Measurements from ENCODE around the gene KCNQ1. TPM values are rescaled to one million over a fixed set of nuclear protein-coding genes. Genes with fewer than 3 reads are reported as not detected.

KCNQ1 gene
- total RNA-seq, 1 experiment from 2014 or later: not detected

DNA sequence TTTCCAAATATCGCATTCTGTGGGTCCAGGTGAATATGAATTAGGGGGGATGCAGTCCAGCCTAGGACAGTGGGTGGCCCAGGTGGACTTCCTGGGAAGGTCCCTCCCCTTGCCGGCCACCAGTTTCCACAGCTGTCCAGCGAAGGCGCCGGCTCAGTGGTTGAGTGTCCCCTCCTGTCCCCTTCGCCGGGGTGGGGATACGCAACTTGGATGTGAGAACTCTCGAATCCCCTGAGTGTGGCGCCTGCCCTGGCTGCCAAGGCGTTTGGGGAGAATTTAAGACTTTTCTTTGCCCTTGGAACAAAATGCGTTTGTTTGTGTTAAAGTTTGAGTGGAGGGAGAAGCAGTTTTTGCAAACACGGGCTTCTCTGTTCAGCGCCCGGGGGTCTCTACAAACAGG lies 131.3 kb downstream of the KCNQ1 start:
- no peak for DNase-seq
- no peaks in the 10 kb centered on the region for H3K79me2 ChIP-seq (ENCODE audit: low read depth)
- H3F3A ChIP-seq (ENCODE audit: insufficient read depth, low read depth): no peaks in the 10 kb centered on the region
- H3K4me2 ChIP-seq: no peak overlapping the region
- H3K27ac ChIP-seq: no peak overlapping the region
- no peaks in the 10 kb centered on the region for H3K4me1 ChIP-seq (replicated peaks; ENCODE audit: insufficient read depth)
- TF ChIP-seq EZH2 (IDR thresholded peaks at IDR 0.05; ENCODE audit: low read depth): no peak
- TF ChIP-seq, protein P1, sequence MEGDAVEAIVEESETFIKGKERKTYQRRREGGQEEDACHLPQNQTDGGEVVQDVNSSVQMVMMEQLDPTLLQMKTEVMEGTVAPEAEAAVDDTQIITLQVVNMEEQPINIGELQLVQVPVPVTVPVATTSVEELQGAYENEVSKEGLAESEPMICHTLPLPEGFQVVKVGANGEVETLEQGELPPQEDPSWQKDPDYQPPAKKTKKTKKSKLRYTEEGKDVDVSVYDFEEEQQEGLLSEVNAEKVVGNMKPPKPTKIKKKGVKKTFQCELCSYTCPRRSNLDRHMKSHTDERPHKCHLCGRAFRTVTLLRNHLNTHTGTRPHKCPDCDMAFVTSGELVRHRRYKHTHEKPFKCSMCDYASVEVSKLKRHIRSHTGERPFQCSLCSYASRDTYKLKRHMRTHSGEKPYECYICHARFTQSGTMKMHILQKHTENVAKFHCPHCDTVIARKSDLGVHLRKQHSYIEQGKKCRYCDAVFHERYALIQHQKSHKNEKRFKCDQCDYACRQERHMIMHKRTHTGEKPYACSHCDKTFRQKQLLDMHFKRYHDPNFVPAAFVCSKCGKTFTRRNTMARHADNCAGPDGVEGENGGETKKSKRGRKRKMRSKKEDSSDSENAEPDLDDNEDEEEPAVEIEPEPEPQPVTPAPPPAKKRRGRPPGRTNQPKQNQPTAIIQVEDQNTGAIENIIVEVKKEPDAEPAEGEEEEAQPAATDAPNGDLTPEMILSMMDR (conservative IDR thresholded peaks at IDR 0.05): no peak
- no peaks in the 10 kb centered on the region for H3K9me2 ChIP-seq (ENCODE audit: insufficient read depth)
- BruUV-seq (replicated peaks): no TSS peak
- intact Hi-C loops (cut with micrococcal nuclease; ENCODE audit: unreplicated experiment): no loop called here
- H3K36me3 ChIP-seq (ENCODE audit: low read depth): no peaks in the 10 kb centered on the region
- no peaks in the 10 kb centered on the region for H3K27me3 ChIP-seq (ENCODE audit: insufficient read depth, low read depth)
- H4K20me1 ChIP-seq (ENCODE audit: insufficient read depth): no peaks in the 10 kb centered on the region
- no peak overlapping the region for H2AFZ ChIP-seq
- CTCF ChIA-PET: no interaction called here
- POLR2A ChIA-PET (ENCODE audit: unreplicated experiment): no interaction called here
- H3K4me3 ChIP-seq: no peak overlapping the region
- H3K9me3 ChIP-seq (ENCODE audit: insufficient read depth, low read depth): no peaks in the 10 kb centered on the region

DNA sequence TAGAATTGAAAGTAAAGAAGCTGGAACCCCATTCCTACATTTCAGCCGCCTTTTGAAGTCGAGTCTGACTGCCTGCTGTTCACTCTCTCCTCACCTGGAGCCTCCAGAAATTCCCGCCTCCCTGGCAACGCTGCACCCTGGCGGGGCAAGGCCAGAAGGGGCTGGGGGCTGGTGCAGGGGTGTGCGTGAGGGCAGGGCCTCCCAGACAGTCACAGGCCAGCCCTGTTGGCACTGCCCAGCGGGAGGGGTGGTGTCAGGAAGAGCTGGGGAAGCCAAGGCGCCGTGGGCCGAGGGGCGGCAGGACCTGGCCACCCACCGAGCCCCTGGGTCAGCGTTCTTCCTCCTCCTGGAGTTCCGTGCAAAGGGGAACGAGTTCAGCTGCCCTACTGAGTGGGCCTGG lies 131.7 kb downstream of the KCNQ1 start:
- Histone ChIP-seq H3K9me2 (ENCODE audit: insufficient read depth) (no peaks in the 10 kb centered on the region), H3K36me3 (ENCODE audit: low read depth) (no peaks in the 10 kb centered on the region), H3K79me2 (ENCODE audit: low read depth) (no peaks in the 10 kb centered on the region), H3K27ac (no peak overlapping the region), H2AFZ (no peak overlapping the region), H3F3A (ENCODE audit: insufficient read depth, low read depth) (no peaks in the 10 kb centered on the region), H4K20me1 (ENCODE audit: insufficient read depth) (no peaks in the 10 kb centered on the region), H3K4me1 (replicated peaks; ENCODE audit: insufficient read depth) (no peaks in the 10 kb centered on the region), H3K9me3 (ENCODE audit: insufficient read depth, low read depth) (no peaks in the 10 kb centered on the region), H3K27me3 (ENCODE audit: insufficient read depth, low read depth) (no peaks in the 10 kb centered on the region), H3K4me3 (no peak overlapping the region), H3K4me2 (no peak overlapping the region)
- DNase-seq: no peak
- BruUV-seq (replicated peaks): no TSS peak
- intact Hi-C loops (cut with micrococcal nuclease; ENCODE audit: unreplicated experiment): no loop called here
- ChIA-PET CTCF (no interaction called here), POLR2A (ENCODE audit: unreplicated experiment) (no interaction called here)
- no peak for TF ChIP-seq EZH2 (IDR thresholded peaks at IDR 0.05; ENCODE audit: low read depth)
- TF ChIP-seq, protein P1 (conservative IDR thresholded peaks at IDR 0.05): no peak

DNA sequence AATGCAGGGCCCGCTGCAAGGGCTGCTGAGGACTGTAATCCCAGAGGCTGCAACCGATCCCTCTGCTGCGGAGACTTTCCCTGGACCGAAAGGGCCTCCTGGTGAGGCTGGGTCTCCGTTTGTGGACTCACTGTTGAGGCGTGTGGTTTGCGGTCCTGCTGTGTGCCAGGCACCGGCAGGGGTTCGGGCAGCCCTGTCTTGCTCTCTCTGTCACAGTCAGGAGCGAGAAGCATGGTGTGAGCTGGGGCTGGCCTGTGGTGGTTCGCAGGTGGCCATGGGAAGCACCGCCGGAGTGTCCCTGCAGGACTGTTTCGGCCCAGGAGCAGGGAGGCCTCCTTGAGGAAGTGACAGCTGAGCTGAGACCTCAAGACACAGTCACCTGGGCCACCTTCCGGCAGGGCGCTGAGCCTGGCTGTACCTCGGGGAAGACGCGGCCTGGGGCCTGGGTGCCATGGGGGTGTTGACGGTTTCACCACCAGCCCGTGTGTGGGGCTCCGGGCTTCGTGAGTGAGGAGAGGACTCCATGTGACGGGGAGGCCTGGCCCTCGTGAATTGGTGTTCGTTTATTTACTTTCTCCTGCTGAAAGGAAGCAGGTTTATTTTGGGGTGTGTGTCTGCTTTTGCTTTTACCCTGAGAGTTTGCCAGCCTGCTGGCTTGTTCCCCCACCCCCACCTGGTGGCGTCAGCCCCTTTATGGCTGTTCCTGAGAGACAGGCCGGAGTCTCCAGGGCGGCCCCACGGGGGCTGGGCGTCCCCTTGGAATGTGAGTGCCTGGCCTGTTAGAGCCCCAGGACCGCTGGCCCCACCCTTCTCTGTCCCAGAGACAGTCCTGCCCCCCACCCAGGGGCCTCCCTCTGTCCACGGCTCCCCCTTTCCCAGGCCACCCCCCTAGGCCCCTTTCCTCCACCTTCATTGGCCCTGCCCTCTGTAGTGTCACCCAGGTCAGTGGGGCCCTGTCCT lies 132.5 kb downstream of the KCNQ1 start:
- Histone ChIP-seq H4K20me1 (ENCODE audit: insufficient read depth) (no peaks in the 10 kb centered on the region), H3K4me3 (no peak overlapping the region), H3K4me2 (no peak overlapping the region), H3K9me2 (ENCODE audit: insufficient read depth) (no peaks in the 10 kb centered on the region), H3K27me3 (ENCODE audit: insufficient read depth, low read depth) (no peaks in the 10 kb centered on the region), H3K4me1 (replicated peaks; ENCODE audit: insufficient read depth) (no peaks in the 10 kb centered on the region), H3K36me3 (ENCODE audit: low read depth) (no peaks in the 10 kb centered on the region), H3K9me3 (ENCODE audit: insufficient read depth, low read depth) (no peaks in the 10 kb centered on the region), H2AFZ (no peak overlapping the region), H3F3A (ENCODE audit: insufficient read depth, low read depth) (no peaks in the 10 kb centered on the region), H3K27ac (no peak overlapping the region), H3K79me2 (ENCODE audit: low read depth) (no peaks in the 10 kb centered on the region)
- no peak for DNase-seq
- BruUV-seq (replicated peaks): no TSS peak
- CTCF ChIA-PET: no interaction called here
- no peak for TF ChIP-seq EZH2 (IDR thresholded peaks at IDR 0.05; ENCODE audit: low read depth)
- TF ChIP-seq, protein P1 (conservative IDR thresholded peaks at IDR 0.05): no peak
- POLR2A ChIA-PET (ENCODE audit: unreplicated experiment): no interaction called here
- intact Hi-C loops (cut with micrococcal nuclease; ENCODE audit: unreplicated experiment): no loop called here
